Measurements from ENCODE around the gene ZKSCAN4. TPM values are rescaled to one million over a fixed set of nuclear protein-coding genes. Genes with fewer than 3 reads are reported as not detected.

ZKSCAN4 gene
- total and polyA plus RNA-seq, 9 donors, result 1.5 to 8.0 (median 6.0) TPM

- WGBS, 3 donors, result 99 to 100% (median 99%) methylated on average over 2 of the region's 2 CpGs
- peaks cover 0 to 4% of the 10 kb centered on the region in 2 donors for H3K9me3 ChIP-seq
- no peak for DNase-seq
- TF ChIP-seq POLR2A (IDR thresholded peaks at IDR 0.05) (no peak), EP300 (IDR thresholded peaks at IDR 0.05) (no peak)
- H3K4me3 ChIP-seq, result no peak overlapping the region
- intact Hi-C loops (cut with DNase I), result loop anchor here in 1 of 4 donors (5.0 kb wide), 1 partner anchor 39 kb away; no protein-coding TSS in a partner anchor
- no peaks in the 10 kb centered on the region for H3K36me3 ChIP-seq
- no peaks in the 10 kb centered on the region for H3K27me3 ChIP-seq
- H3K4me1 ChIP-seq (ENCODE audit: insufficient read depth), result peaks cover 3% of the 10 kb centered on the region
- H3K27ac ChIP-seq, result no peak overlapping the region
Observed at GRCh38 chr6:28282926-28283325, 30.9 kb upstream of the ZKSCAN4 start.

DNA sequence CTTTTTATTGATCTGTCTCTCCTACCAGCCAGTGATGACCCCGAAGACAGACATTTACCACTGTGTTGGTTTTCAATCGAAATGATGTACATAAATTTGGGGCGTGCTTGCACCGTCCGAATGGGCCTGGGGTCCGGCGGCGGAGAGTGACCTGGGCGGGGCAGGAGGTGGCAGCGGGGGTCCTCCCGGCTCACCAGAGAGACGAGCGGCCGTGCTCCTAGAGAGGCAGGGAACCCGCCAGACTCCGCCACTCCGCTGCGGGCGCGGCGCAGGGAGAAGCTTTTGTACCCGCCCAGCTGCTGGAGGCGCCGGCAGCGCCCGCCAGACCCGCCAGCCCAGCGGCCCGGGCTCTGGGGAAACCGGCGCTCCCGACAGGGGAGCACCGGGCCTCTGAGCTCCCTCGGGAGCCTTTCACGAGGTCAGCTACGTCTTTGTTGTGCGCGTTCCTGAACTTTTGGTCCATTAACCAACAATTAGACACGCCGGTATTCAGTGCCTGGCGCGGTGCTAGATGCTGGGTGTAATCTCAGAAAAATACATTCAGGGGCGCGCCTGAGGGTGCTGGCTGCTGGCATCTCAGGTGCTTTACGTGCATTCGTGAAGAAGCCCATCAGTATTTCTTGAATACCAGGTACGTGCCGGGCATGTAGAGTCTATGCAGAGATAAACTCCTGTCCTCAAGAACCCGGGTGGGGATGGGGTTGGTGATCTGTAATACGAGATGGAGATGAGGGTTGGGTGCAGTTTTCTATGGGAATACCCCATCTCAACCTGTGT, 29.4 kb upstream of the ZKSCAN4 start, which contains the start of gene PGBD1:
TSS of gene PGBD1 (plus strand) at position 285 of the 777 bp plus-strand sequence. CDS start 2,242 bp downstream, outside the sequence.
- TF ChIP-seq, protein P1, sequence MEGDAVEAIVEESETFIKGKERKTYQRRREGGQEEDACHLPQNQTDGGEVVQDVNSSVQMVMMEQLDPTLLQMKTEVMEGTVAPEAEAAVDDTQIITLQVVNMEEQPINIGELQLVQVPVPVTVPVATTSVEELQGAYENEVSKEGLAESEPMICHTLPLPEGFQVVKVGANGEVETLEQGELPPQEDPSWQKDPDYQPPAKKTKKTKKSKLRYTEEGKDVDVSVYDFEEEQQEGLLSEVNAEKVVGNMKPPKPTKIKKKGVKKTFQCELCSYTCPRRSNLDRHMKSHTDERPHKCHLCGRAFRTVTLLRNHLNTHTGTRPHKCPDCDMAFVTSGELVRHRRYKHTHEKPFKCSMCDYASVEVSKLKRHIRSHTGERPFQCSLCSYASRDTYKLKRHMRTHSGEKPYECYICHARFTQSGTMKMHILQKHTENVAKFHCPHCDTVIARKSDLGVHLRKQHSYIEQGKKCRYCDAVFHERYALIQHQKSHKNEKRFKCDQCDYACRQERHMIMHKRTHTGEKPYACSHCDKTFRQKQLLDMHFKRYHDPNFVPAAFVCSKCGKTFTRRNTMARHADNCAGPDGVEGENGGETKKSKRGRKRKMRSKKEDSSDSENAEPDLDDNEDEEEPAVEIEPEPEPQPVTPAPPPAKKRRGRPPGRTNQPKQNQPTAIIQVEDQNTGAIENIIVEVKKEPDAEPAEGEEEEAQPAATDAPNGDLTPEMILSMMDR (IDR thresholded peaks at IDR 0.05), result no peak
- TF ChIP-seq POLR2A (IDR thresholded peaks at IDR 0.05) (no peak), EP300 (IDR thresholded peaks at IDR 0.05) (no peak)
- no peak within 1 kb of the TSS for H3K27ac ChIP-seq
- H3K4me1 ChIP-seq (ENCODE audit: insufficient read depth), result peaks cover 3% of the 10 kb centered on the region
- no peaks in the 10 kb centered on the region for H3K27me3 ChIP-seq
- H3K9me3 ChIP-seq, result peaks cover 0 to 9% of the 10 kb centered on the region in 2 donors
- 1% methylated on average over 42 to 50 of the region's 50 CpGs for WGBS, 3 donors
- DNase-seq, result peak; percentile 45 to 82 (median 56)
- peak within 1 kb of the TSS; percentile 44 for H3K4me3 ChIP-seq
- no peaks in the 10 kb centered on the region for H3K36me3 ChIP-seq
- intact Hi-C loops (cut with DNase I), result loop anchor here in 1 of 4 donors (5.0 kb wide), 1 partner anchor 41 kb away; no protein-coding TSS in a partner anchor

DNA sequence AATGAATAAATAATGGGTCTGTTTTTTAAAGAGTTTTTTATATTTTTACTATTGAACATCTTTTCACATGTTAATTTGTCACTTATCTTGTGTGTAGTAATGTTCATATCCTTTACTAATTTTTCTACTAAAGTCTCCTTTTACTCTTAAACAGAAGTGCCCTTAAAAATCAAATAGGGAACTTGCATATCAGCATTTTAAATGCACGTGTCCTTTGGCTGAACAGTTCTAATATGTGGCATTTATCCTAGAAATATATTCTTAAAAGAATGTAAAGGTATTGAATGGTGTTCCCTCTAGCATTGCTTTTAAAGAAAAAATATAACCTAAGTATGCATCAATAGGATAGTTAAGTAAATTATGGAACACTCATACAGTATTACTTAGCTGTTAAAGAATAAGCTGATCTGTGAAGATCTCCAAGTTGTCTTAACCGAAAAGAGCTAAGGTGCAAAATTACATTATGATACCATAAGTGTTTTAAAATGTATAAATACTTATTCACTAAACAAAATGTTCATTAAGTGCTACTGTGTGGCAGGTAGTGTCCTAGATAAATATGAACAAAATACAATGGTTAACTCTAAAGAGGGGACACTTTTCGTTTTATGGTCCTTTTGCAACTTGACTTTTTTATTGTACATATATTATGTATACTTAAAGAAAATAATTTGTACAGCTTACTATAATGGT, 28.7 kb upstream of the ZKSCAN4 start:
- 28 to 36% (median 34%) methylated on average over 3 of the region's 3 CpGs for WGBS, 3 donors
- Histone ChIP-seq H3K4me3 (peak overlapping the region; percentile 44), H3K9me3 (peaks cover 0 to 12% of the 10 kb centered on the region in 2 donors), H3K27me3 (no peaks in the 10 kb centered on the region), H3K27ac (no peak overlapping the region), H3K4me1 (ENCODE audit: insufficient read depth) (peaks cover 3% of the 10 kb centered on the region), H3K36me3 (no peaks in the 10 kb centered on the region)
- no peak for DNase-seq
- TF ChIP-seq, protein P1 (IDR thresholded peaks at IDR 0.05), result no peak
- TF ChIP-seq POLR2A (IDR thresholded peaks at IDR 0.05) (no peak), EP300 (IDR thresholded peaks at IDR 0.05) (no peak)
- intact Hi-C loops (cut with DNase I), result loop anchor here in 1 of 4 donors (5.0 kb wide), 1 partner anchor 42 kb away; no protein-coding TSS in a partner anchor

GRCh38 chr6:28277746-28278145, 25.7 kb upstream of the ZKSCAN4 start:
- intact Hi-C loops (cut with DNase I), result loop anchor here in 1 of 4 donors (10.0 kb wide), 1 partner anchor 47 kb away; no protein-coding TSS in a partner anchor
- no peak for DNase-seq
- peaks cover 5% of the 10 kb centered on the region for H3K36me3 ChIP-seq

More at GRCh38 chr6:28277746-28278145, 25.7 kb upstream of the ZKSCAN4 start:
- TF ChIP-seq EP300 (IDR thresholded peaks at IDR 0.05) (no peak), POLR2A (IDR thresholded peaks at IDR 0.05) (no peak)
- TF ChIP-seq, protein P1 (IDR thresholded peaks at IDR 0.05), result no peak
- H3K9me3 ChIP-seq, result peaks cover 0 to 9% of the 10 kb centered on the region in 2 donors
- H3K4me1 ChIP-seq (ENCODE audit: insufficient read depth), result peaks cover 3% of the 10 kb centered on the region
- no peaks in the 10 kb centered on the region for H3K27me3 ChIP-seq
- no peak overlapping the region for H3K4me3 ChIP-seq
- WGBS, 3 donors, result 59 to 71% (median 67%) methylated on average over 3 of the region's 3 CpGs
- no peak overlapping the region for H3K27ac ChIP-seq

Data from ovary (tissue), 9 donors.